KBM-7 (cell line): ENCODE measurements around the gene NDUFV3.

Source experiments
- DNase-seq: peaks from one replicate; pipeline ENCODE4 v3.0.0-alpha.2; 2015
- in situ Hi-C: fragments of 300-500 bp; cut with MboI; formaldehyde crosslinking; loops from 2 replicates; pipeline ENCODE4 v1.14.3; 2020; ENCODE audit warnings: low sequenced_read_pairs, low pct_unique_long_range_greater_than_20kb, mixed read lengths

The NDUFV3 gene

DNA sequence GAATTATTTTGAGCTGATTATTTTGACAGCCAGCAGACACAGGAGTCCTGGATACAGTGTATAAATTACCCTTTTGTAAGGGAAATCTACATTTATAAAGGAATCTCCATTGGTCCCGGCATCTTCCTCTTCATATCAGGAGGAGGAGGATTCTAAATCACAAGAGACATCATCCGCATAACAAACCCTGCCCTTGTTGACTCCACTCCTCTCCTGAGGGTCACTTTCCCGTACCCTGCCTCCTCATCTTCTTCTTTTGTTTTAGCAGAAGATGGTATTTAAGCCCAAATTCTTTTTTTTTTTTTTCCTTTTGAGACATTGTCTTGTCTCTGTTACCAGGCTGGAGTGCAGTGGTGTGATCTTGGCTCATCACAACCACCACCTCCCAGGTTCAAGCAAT, 66.6 kb downstream of the NDUFV3 start:
- DNase-seq = no peak
- in situ Hi-C loops = no loop called here

DNA sequence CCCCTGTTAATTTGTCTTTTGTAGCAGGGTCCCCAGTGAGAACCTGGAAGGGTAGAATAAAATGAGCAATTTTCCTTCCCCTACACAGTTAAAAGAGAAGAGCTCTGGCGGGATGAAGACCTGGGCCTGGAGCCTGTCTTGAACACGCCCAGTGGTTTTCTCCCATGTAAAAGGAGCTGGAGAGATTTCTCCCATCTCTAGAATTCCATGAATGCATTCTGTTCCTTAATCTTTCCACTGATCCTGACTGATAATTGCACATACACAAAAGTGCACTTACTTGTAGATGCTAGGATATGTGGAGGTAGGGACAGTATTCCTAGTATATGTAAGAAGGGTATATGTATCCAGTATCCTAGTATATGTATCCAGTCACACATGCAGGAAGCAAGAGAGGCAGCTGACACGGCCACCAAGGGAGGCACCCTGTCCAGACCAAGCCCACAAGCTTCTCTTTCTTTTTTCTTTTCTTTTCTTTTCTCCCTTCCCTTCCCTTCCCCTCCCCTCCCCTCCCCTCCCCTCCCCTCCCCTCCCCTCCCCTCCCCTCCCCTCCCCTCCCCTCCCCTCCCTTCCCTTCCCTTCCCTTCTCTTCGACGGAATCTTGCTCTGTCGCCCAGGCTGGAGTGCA, 69.4 kb downstream of the NDUFV3 start:
- no peak for DNase-seq
- in situ Hi-C loops = no loop called here
